ENCODE measurements around the gene MRM3. TPM values are rescaled to one million over a fixed set of nuclear protein-coding genes. Genes with fewer than 3 reads are reported as not detected.

The MRM3 gene
- total RNA-seq, 4 donors from 2014 or later: 18.6 to 29.1 (median 24.8) TPM

DNA sequence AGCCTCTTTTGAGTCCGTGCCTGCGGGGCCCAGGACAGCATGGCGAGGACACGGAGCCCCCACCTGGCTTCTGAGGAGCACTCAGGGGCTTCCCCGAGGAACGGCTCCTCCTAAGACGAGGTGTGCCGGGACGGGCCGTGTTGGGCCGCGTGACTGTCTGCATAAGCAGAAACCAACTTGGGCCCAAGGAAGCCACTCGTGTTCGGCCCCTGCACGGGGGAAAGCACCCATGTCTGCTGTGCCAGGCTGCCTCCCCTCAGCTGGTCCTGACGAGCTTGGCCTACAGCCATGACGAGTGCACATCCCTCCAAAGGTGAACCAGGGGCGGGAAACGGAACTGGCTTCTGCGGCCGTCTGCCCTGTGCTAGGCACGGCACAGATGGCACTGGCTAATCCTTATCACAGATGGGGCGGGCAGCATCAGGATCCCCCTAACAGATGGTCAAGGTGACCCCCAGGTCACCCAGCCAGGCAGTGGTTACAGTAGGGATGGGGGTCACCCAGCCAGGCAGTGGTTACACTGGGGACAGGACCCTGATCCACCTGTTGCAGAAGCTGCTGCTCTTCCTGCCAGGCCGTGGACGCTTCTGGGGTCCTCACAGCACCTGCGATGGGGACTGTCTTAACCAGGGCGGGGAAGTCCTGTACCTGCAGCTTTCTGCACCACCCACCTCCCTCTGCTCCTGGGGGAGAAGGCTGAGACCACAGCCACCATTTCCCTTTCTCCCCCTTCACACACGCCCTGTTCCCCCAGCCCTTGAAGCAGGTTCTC is 25.6 kb downstream of the MRM3 start:
- Histone ChIP-seq H3K4me3 (no peak overlapping the region), H3K9me3 (no peaks in the 10 kb centered on the region), H3K4me1 (no peaks in the 10 kb centered on the region), H3K36me3 (peaks cover 0 to 11% (median 0%) of the 10 kb centered on the region in 3 donors), H3K27me3 (no peaks in the 10 kb centered on the region), H3K27ac (no peak overlapping the region)
- 88% methylated on average over 23 to 24 of the region's 28 CpGs for WGBS, 2 donors
- no peak for DNase-seq (ENCODE audit: low spot score in 2 of 2)
- TF ChIP-seq POLR2A (IDR thresholded peaks at IDR 0.05) (no peak), EP300 (IDR thresholded peaks at IDR 0.05) (no peak)
- TF ChIP-seq, protein P1, sequence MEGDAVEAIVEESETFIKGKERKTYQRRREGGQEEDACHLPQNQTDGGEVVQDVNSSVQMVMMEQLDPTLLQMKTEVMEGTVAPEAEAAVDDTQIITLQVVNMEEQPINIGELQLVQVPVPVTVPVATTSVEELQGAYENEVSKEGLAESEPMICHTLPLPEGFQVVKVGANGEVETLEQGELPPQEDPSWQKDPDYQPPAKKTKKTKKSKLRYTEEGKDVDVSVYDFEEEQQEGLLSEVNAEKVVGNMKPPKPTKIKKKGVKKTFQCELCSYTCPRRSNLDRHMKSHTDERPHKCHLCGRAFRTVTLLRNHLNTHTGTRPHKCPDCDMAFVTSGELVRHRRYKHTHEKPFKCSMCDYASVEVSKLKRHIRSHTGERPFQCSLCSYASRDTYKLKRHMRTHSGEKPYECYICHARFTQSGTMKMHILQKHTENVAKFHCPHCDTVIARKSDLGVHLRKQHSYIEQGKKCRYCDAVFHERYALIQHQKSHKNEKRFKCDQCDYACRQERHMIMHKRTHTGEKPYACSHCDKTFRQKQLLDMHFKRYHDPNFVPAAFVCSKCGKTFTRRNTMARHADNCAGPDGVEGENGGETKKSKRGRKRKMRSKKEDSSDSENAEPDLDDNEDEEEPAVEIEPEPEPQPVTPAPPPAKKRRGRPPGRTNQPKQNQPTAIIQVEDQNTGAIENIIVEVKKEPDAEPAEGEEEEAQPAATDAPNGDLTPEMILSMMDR (IDR thresholded peaks at IDR 0.05): no peak

- H3K9me3 ChIP-seq: no peaks in the 10 kb centered on the region
- TF ChIP-seq, protein P1 (IDR thresholded peaks at IDR 0.05): no peak
- TF ChIP-seq POLR2A (IDR thresholded peaks at IDR 0.05) (no peak), EP300 (IDR thresholded peaks at IDR 0.05) (no peak)
- peaks cover 0 to 10% (median 0%) of the 10 kb centered on the region in 3 donors for H3K36me3 ChIP-seq
- no peaks in the 10 kb centered on the region for H3K4me1 ChIP-seq
- no peak overlapping the region for H3K4me3 ChIP-seq
- 65% methylated on average over 18 to 29 of the region's 29 CpGs for WGBS, 2 donors
- H3K27ac ChIP-seq: no peak overlapping the region
- no peaks in the 10 kb centered on the region for H3K27me3 ChIP-seq
- DNase-seq (ENCODE audit: low spot score in 2 of 2): no peak
These were observed 29.1 kb downstream of the MRM3 start for GRCh38 chr17:811051-811784.

- TF ChIP-seq, protein P1 (IDR thresholded peaks at IDR 0.05): no peak
- TF ChIP-seq POLR2A (IDR thresholded peaks at IDR 0.05) (no peak), EP300 (IDR thresholded peaks at IDR 0.05) (no peak)
These were observed 30.6 kb downstream of the MRM3 start for GRCh38 chr17:812638-813204.

DNA sequence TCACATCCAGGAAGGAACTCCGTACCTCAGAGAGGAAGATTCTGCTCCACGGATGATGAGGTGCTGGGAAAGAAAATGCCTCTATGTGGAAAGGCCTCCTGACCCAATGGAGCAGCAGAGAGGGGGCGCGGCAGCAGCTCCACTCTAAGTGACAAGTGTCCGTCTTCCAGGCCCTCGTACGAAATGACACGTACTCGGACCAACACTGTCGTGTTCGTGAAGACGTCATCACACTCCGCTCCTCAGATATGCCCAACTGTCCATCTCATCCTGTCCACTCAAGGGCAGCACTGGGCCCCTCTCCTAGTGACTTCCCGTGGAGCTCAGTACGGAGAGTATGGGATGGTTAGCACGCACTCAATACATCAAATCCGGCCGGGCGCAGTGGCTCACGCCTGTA is 32.2 kb downstream of the MRM3 start:
- H3K36me3 ChIP-seq: peaks cover 0 to 33% (median 0%) of the 10 kb centered on the region in 3 donors
- 91 to 92% methylated on average over 20 of the region's 20 CpGs for WGBS, 2 donors
- no peak overlapping the region for H3K4me3 ChIP-seq
- H3K27me3 ChIP-seq: no peaks in the 10 kb centered on the region
- TF ChIP-seq POLR2A (IDR thresholded peaks at IDR 0.05) (no peak), EP300 (IDR thresholded peaks at IDR 0.05) (no peak)
- TF ChIP-seq, protein P1 (IDR thresholded peaks at IDR 0.05): no peak
- DNase-seq (ENCODE audit: low spot score in 2 of 2): no peak
- H3K27ac ChIP-seq: no peak overlapping the region
- H3K4me1 ChIP-seq: no peaks in the 10 kb centered on the region
- H3K9me3 ChIP-seq: no peaks in the 10 kb centered on the region

More at GRCh38 chr17:812638-813204, 30.6 kb downstream of the MRM3 start:
- H3K4me1 ChIP-seq: no peaks in the 10 kb centered on the region
- no peak for DNase-seq (ENCODE audit: low spot score in 2 of 2)
- H3K36me3 ChIP-seq: peaks cover 0 to 17% (median 0%) of the 10 kb centered on the region in 3 donors
- no peaks in the 10 kb centered on the region for H3K9me3 ChIP-seq
- no peak overlapping the region for H3K27ac ChIP-seq
- 90 to 92% methylated on average over 14 of the region's 14 CpGs for WGBS, 2 donors
- no peak overlapping the region for H3K4me3 ChIP-seq
- H3K27me3 ChIP-seq: no peaks in the 10 kb centered on the region
